H9 (cell line): ENCODE results near the gene MSL1. TPM values are rescaled to one million over a fixed set of nuclear protein-coding genes. Genes with fewer than 3 reads are reported as not detected.

ENCODE experiments used
- DNase-seq: peaks from one replicate; pipeline ENCODE4 v3.0.0-alpha.2; 2017
- H2AFZ ChIP-seq: one replicate; pipeline ENCODE4 v1.6.1; 2013; ENCODE audit warnings: mild to moderate bottlenecking, low read length, control low read depth, moderate library complexity
- H2AK5ac ChIP-seq: 2 replicates; pipeline ENCODE4 v1.6.1; 2013; ENCODE audit warnings: low read length, control low read depth, mixed read lengths; ENCODE audit not compliant: insufficient read length
- H2BK120ac ChIP-seq: one replicate; pipeline ENCODE4 v1.6.1; 2013; ENCODE audit warnings: low read depth, mild to moderate bottlenecking, low read length, control low read depth, inconsistent platforms; ENCODE audit not compliant: poor library complexity, severe bottlenecking
- H2BK12ac ChIP-seq: 2 replicates; pipeline ENCODE4 v1.6.1; 2013; ENCODE audit warnings: low read length, control low read depth, mixed read lengths, low read depth; ENCODE audit not compliant: insufficient read length
- H2BK15ac ChIP-seq: 2 replicates; pipeline ENCODE4 v1.6.1; 2013; ENCODE audit warnings: low read depth, low read length, control low read depth
- H2BK20ac ChIP-seq: one replicate; pipeline ENCODE4 v1.6.1; 2013; ENCODE audit warnings: low read depth, mild to moderate bottlenecking, low read length, control low read depth, inconsistent platforms; ENCODE audit not compliant: poor library complexity, severe bottlenecking
- H2BK5ac ChIP-seq: 2 replicates; pipeline ENCODE4 v1.6.1; 2013; ENCODE audit warnings: low read length, control low read depth, mixed read lengths; ENCODE audit not compliant: insufficient read length
- H3K14ac ChIP-seq: 2 replicates; pipeline ENCODE4 v1.6.1; 2013; ENCODE audit warnings: low read length, control low read depth; ENCODE audit not compliant: insufficient read depth
- H3K18ac ChIP-seq: 2 replicates; pipeline ENCODE4 v1.6.1; 2013; ENCODE audit warnings: low read depth, mild to moderate bottlenecking, mixed read lengths, low read length, control low read depth; ENCODE audit not compliant: insufficient read length
- H3K23ac ChIP-seq: 2 replicates; pipeline ENCODE4 v1.6.1; 2013; ENCODE audit warnings: low read length, control low read depth, mixed read lengths, low read depth; ENCODE audit not compliant: insufficient read length
- H3K23me2 ChIP-seq: 2 replicates; pipeline ENCODE4 v1.6.1; 2013; ENCODE audit warnings: low read depth, mild to moderate bottlenecking, mixed read lengths, low read length, control low read depth; ENCODE audit not compliant: insufficient read length, poor library complexity, severe bottlenecking
- H3K27ac ChIP-seq: 2 replicates; pipeline ENCODE4 v1.5.1; 2013; ENCODE audit warnings: low read length, control low read depth, mixed read lengths, low read depth; ENCODE audit not compliant: insufficient read length
- H3K27me3 ChIP-seq: 2 replicates; pipeline ENCODE4 v1.6.1; 2013; ENCODE audit warnings: low read length, control low read depth, inconsistent platforms; ENCODE audit not compliant: insufficient read depth
- H3K4ac ChIP-seq: 2 replicates; pipeline ENCODE4 v1.6.1; 2013; ENCODE audit warnings: low read depth, mild to moderate bottlenecking, control low read depth, inconsistent platforms, low read length, moderate library complexity
- H3K4me1 ChIP-seq: 2 replicates; pipeline ENCODE4 v1.6.1; 2013; ENCODE audit warnings: low read length, control low read depth, inconsistent platforms; ENCODE audit not compliant: insufficient read depth
- H3K4me2 ChIP-seq: 2 replicates; pipeline ENCODE4 v1.6.1; 2013; ENCODE audit warnings: low read length, control low read depth, mixed read lengths; ENCODE audit not compliant: insufficient read length, insufficient read depth
- H3K56ac ChIP-seq: 2 replicates; pipeline ENCODE4 v1.6.1; 2013; ENCODE audit warnings: low read depth, mild to moderate bottlenecking, mixed read lengths, low read length, control low read depth; ENCODE audit not compliant: insufficient read length
- H3K79me1 ChIP-seq: 2 replicates; pipeline ENCODE4 v1.6.1; 2013; ENCODE audit warnings: low read depth, mild to moderate bottlenecking, moderate library complexity, low read length, control low read depth, inconsistent platforms; ENCODE audit not compliant: insufficient read depth, poor library complexity, severe bottlenecking
- H3K79me2 ChIP-seq: 2 replicates; pipeline ENCODE4 v1.6.1; 2013; ENCODE audit warnings: low read length, control low read depth, inconsistent platforms; ENCODE audit not compliant: insufficient read depth
- H3K9ac ChIP-seq: 2 replicates; pipeline ENCODE4 v1.6.1; 2013; ENCODE audit warnings: low read length, control low read depth, mixed read lengths; ENCODE audit not compliant: insufficient read length; ENCODE audit errors: extremely low read depth
- H3K9me3 ChIP-seq: one replicate; pipeline ENCODE4 v1.6.1; 2013; ENCODE audit warnings: low read depth, low read length, inconsistent platforms; ENCODE audit not compliant: control insufficient read depth
- H3T11ph ChIP-seq: one replicate; pipeline ENCODE4 v1.6.1; 2013; ENCODE audit warnings: mild to moderate bottlenecking, low read length, control low read depth, inconsistent platforms
- H4K20me1 ChIP-seq: one replicate; pipeline ENCODE4 v1.6.1; 2013; ENCODE audit not compliant: control insufficient read depth, insufficient read length, insufficient read depth
- H4K5ac ChIP-seq: 2 replicates; pipeline ENCODE4 v1.6.1; 2013; ENCODE audit warnings: low read depth, mild to moderate bottlenecking, mixed read lengths, low read length, control low read depth; ENCODE audit not compliant: insufficient read length
- H4K8ac ChIP-seq: replicated peaks from 2 replicates; pipeline ENCODE4 v1.6.1; 2013; ENCODE audit warnings: low read length, control low read depth, mixed read lengths, low read depth; ENCODE audit not compliant: insufficient read length
- H4K91ac ChIP-seq: 2 replicates; pipeline ENCODE4 v1.6.1; 2013; ENCODE audit warnings: low read depth, mild to moderate bottlenecking, moderate library complexity, mixed read lengths, low read length, control low read depth; ENCODE audit not compliant: insufficient read length
- H3K27ac Mint-ChIP-seq, 3 experiments: 2 replicates in 2 of 3; 3 replicates in 1 of 3; pipeline ENCODE4 v1.8.0; 2020 to 2021; ENCODE audit warnings: mixed read lengths in 3 of 3, mild to moderate bottlenecking in 1 of 3, moderate library complexity in 1 of 3
- H3K27me3 Mint-ChIP-seq: 2 replicates; pipeline ENCODE4 v1.8.0; 2021; ENCODE audit warnings: low read depth, mild to moderate bottlenecking, moderate library complexity, mixed read lengths
- H3K36me3 Mint-ChIP-seq, 3 experiments: 2 replicates in 2 of 3; 3 replicates in 1 of 3; pipeline ENCODE4 v1.8.0; 2020 to 2021; ENCODE audit warnings: low read depth in 3 of 3, mixed read lengths in 3 of 3; ENCODE audit not compliant: insufficient read depth in 1 of 3
- H3K4me1 Mint-ChIP-seq, 2 experiments: 2 replicates each; pipeline ENCODE4 v1.8.0; 2020; ENCODE audit warnings: mixed read lengths in 2 of 2
- H3K4me3 Mint-ChIP-seq, 2 experiments: 2 replicates in 1 of 2; 3 replicates in 1 of 2; pipeline ENCODE4 v1.8.0; 2020 to 2021; ENCODE audit warnings: mild to moderate bottlenecking in 2 of 2, mixed read lengths in 2 of 2, moderate library complexity in 1 of 2
- H3K9me3 Mint-ChIP-seq, 2 experiments: 2 replicates in 1 of 2; 3 replicates in 1 of 2; pipeline ENCODE4 v1.8.0; 2020; ENCODE audit warnings: mild to moderate bottlenecking in 2 of 2, mixed read lengths in 2 of 2, moderate library complexity in 1 of 2
- WGBS: extraction: QIAGEN DNeasy Blood & Tissue Kit; methylation state at CpG from one replicate; pipeline ENCODE4 v1.1.7; 2013; ENCODE audit warnings: missing lambda C conversion rate, low lambda C conversion rate, mixed read lengths; ENCODE audit not compliant: insufficient read length; ENCODE audit errors: extremely low coverage; 5-methylcytosine and 5-hydroxymethylcytosine counted together
- total RNA-seq: library from RNA; stranded (reverse); gene quantifications from 2 replicates; pipeline ENCODE4 v1.2.1, GENCODE V29; 2021
- TF ChIP-seq, protein P1 (sequence below): fragments of 200-600 bp; sonication (generic); conservative IDR thresholded peaks from 3 replicates; pipeline ENCODE4 v1.8.0; 2021; ENCODE audit warnings: antibody characterized with exemption, mild to moderate bottlenecking

The MSL1 gene
- total RNA-seq, 1 experiment from 2014 or later: 105 TPM

DNA sequence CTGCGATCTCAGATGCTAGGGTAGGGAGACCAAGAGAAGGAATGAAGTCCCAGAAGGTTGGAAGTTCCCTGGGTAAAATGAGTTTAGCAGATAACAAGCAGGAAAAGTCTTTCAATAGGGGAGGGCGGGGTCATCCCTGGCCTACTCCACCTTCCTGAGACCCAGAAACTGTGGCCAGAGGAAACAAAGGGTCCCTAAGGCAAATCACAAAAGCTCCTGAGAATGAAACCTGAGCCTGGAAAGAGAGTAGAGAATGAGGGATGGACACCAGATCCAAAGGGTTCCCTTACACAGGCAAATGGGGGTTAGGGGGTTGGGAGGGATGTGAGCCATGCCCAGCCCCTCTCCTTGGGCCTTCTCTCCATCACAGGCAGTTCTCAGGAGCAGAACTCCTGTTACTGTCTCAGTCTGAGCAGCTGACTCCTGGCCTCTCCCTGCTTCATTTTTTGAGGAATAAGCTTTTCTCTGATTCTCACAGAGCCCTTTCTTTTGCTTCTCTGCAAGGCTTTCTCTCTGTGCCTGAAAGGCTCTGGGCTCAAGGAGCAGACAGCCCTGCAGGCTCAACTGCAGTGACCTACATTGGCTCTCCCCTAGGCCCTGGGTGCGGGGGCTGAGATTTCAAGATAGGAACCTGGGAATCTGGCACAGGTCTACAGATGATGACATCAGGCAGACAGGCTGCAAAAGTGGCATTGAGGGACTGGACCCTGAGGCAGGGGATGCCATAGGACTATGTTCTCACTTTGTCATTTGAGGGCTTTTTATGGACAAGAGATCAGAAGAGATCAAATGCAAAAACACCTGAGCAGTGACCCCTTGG lies 11.5 kb upstream of the MSL1 start:
- Histone ChIP-seq H3T11ph (no peak overlapping the region), H3K79me2 (no peaks in the 10 kb centered on the region), H3K23me2 (no peaks in the 10 kb centered on the region), H3K18ac (no peak overlapping the region), H4K5ac (no peak overlapping the region), H2BK15ac (no peak overlapping the region), H3K27me3 (peaks cover 2% of the 10 kb centered on the region; the same call in 1 of the 2 replicates), H3K23ac (no peak overlapping the region), H3K27ac (no peak overlapping the region), H3K9ac (no peak overlapping the region), H3K56ac (no peak overlapping the region), H2AK5ac (no peak overlapping the region), H3K9me3 (no peaks in the 10 kb centered on the region), H4K91ac (no peak overlapping the region), H2BK12ac (no peak overlapping the region), H3K4me2 (no peak overlapping the region), H4K20me1 (no peaks in the 10 kb centered on the region), H3K14ac (no peak overlapping the region; the same call in 1 of the 2 replicates), H3K4ac (no peak overlapping the region), H3K79me1 (no peaks in the 10 kb centered on the region), H2BK20ac (no peak overlapping the region), H2BK120ac (no peak overlapping the region), H2AFZ (no peak overlapping the region), H2BK5ac (no peak overlapping the region), H3K4me1 (peaks cover 27% of the 10 kb centered on the region; the same call in 1 of the 2 replicates), H4K8ac (no peak overlapping the region)
- peak; percentile 79 for DNase-seq
- no peaks in the 10 kb centered on the region; a peak in 2 of 7 replicates for H3K36me3 Mint-ChIP-seq
- WGBS: no CpG with 5 or more reads among the region's 3 CpGs
- peak overlapping the region in 1 of 2 experiments; percentile 40; a peak in 2 of 5 replicates for H3K4me3 Mint-ChIP-seq
- peak overlapping the region in 2 of 3 experiments; percentile 88 to 97; a peak in 5 of 7 replicates for H3K27ac Mint-ChIP-seq
- H3K9me3 Mint-ChIP-seq: no peaks in the 10 kb centered on the region; a peak in 2 of 5 replicates
- H3K27me3 Mint-ChIP-seq: peaks cover 32% of the 10 kb centered on the region
- peaks cover 82 to 94% of the 10 kb centered on the region in 2 experiments for H3K4me1 Mint-ChIP-seq
- TF ChIP-seq, protein P1, sequence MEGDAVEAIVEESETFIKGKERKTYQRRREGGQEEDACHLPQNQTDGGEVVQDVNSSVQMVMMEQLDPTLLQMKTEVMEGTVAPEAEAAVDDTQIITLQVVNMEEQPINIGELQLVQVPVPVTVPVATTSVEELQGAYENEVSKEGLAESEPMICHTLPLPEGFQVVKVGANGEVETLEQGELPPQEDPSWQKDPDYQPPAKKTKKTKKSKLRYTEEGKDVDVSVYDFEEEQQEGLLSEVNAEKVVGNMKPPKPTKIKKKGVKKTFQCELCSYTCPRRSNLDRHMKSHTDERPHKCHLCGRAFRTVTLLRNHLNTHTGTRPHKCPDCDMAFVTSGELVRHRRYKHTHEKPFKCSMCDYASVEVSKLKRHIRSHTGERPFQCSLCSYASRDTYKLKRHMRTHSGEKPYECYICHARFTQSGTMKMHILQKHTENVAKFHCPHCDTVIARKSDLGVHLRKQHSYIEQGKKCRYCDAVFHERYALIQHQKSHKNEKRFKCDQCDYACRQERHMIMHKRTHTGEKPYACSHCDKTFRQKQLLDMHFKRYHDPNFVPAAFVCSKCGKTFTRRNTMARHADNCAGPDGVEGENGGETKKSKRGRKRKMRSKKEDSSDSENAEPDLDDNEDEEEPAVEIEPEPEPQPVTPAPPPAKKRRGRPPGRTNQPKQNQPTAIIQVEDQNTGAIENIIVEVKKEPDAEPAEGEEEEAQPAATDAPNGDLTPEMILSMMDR: no peak
